Upper lobe of left lung (tissue), 4 donors: ENCODE results near the gene EGFL7.
A peak's percentile ranks its signal among the peaks of the same experiment; 100 is the strongest.

Source experiments
- CTCF ChIP-seq, 6 experiments: fragments of 450-650 bp in 4 of 6; fragments of 200-600 bp in 2 of 6; sonication (generic) in 2 of 6; IDR thresholded peaks; one replicate each; pipeline ENCODE4 v1.5.1; 2016 to 2019; ENCODE audit warnings: antibody characterized with exemption in 6 of 6
- POLR2A ChIP-seq, 4 donors: fragments of 450-650 bp; IDR thresholded peaks; one replicate each; pipeline ENCODE4 v1.5.1; 2016 to 2017; ENCODE audit warnings: antibody characterized with exemption in 4 of 4, mild to moderate bottlenecking in 2 of 4

GRCh38 chr9:136644593-136645351 is 17.9 kb upstream of the EGFL7 start:
- TF ChIP-seq POLR2A (IDR thresholded peaks at IDR 0.05) (peak in 3 of 4 donors; percentile 33 to 89 (median 52)), CTCF (IDR thresholded peaks at IDR 0.05) (peak; percentile 90 to 98 (median 96))
